EL (cell line): ENCODE measurements around the gene BPIFA3.

ENCODE experiments used
- DNase-seq: peaks from one replicate; pipeline ENCODE4 v3.0.0-alpha.2; 2016

Gene BPIFA3

DNA sequence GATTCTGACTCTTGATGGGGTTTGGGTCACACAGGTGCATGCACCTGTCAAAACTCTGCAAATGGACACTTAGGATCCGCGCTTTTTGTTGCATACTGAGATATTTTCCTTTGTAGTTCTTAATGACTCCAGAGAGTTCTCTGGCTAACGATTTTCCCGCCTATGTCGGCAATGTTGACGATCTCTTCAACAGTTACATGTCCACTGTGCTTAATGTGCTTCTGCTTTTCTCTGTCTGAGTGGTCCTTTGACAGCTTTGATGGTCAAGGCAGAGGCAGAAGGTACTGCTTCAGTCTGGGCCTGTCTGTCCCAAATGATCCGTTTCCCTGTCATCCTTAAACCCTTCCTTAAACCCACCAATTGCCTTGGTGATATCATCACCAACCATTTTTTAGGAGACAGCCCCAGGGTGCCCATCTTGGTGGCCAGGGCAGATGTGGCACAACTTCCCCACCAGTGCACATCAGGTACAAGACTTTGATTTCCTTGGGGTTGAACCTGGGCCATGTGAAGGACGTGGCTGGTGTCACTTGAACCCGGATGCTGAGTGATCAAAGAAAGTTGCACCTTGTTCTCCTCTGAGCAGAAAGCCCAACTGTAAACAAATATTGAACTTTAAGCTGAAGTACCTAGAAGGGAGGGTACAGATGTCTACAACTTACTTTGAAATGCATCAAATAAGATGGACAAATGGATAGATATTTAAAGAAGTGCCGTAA is 55.2 kb downstream of the BPIFA3 start:
- no peak for DNase-seq

- DNase-seq = no peak
Measured at GRCh38 chr20:33273117-33273851, 56.1 kb downstream of the BPIFA3 start.

DNA sequence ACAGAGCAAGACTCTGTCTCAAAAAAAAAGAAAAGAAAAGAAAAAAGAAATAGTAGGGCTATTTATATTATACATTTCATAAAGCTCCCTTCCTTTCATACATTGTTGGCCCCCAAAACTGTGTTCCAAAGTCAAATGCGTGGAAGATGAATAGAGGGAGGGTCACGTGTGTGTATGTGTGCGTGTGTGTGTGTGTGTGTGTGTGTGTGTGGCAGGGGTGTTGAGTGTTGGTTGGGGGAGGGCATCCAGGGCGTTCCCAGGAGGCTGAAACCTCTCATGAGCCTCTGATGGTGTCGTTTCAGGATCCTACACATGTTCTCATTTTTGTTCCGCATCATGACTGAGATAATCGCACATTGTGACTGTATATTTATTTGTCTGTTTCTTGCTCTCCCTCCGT is 58.1 kb downstream of the BPIFA3 start:
- no peak for DNase-seq

- no peak for DNase-seq
Measured at GRCh38 chr20:33275871-33276270, 58.7 kb downstream of the BPIFA3 start.

GRCh38 chr20:33276303-33277113 is 59.4 kb downstream of the BPIFA3 start:
- DNase-seq = no peak
